ENCODE results near the gene PTGFRN.

GRCh38 chr1:117025568-117025967 lies 115.9 kb downstream of the PTGFRN start:
- no peak for TF ChIP-seq POLR2A (IDR thresholded peaks at IDR 0.05)
- no peak for TF ChIP-seq CTCF (IDR thresholded peaks at IDR 0.05)
